ENCODE results near the gene ZIM2.

ZIM2 gene

GRCh38 chr19:56748378-56748777 is 92.1 kb downstream of the ZIM2 start:
- no peak overlapping the region for H3K4me3 ChIP-seq (ENCODE audit: low read length)

GRCh38 chr19:56746367-56746766 is 94.2 kb downstream of the ZIM2 start:
- no peak overlapping the region for H2AFZ ChIP-seq (ENCODE audit: low read depth, low read length)
- H3K4me3 ChIP-seq (ENCODE audit: low read length): no peak overlapping the region
- no peaks in the 10 kb centered on the region for H3K27me3 ChIP-seq (ENCODE audit: insufficient read depth, low read length)
- H3K4me1 ChIP-seq (ENCODE audit: insufficient read depth, low read length): peaks cover 10% of the 10 kb centered on the region
- H3K36me3 ChIP-seq (ENCODE audit: insufficient read depth, low read length): no peaks in the 10 kb centered on the region
- H3K9me3 ChIP-seq (ENCODE audit: low read length): peaks cover 16% of the 10 kb centered on the region

More at GRCh38 chr19:56748378-56748777, 92.1 kb downstream of the ZIM2 start:
- H3K36me3 ChIP-seq (ENCODE audit: insufficient read depth, low read length): no peaks in the 10 kb centered on the region
- H3K27me3 ChIP-seq (ENCODE audit: insufficient read depth, low read length): no peaks in the 10 kb centered on the region
- H3K4me1 ChIP-seq (ENCODE audit: insufficient read depth, low read length): peaks cover 10% of the 10 kb centered on the region
- H3K9me3 ChIP-seq (ENCODE audit: low read length): peaks cover 12% of the 10 kb centered on the region
- no peak overlapping the region for H2AFZ ChIP-seq (ENCODE audit: low read depth, low read length)

- peaks cover 8% of the 10 kb centered on the region for H3K9me3 ChIP-seq (ENCODE audit: low read length)
Measured at GRCh38 chr19:56740501-56740900, 100.0 kb downstream of the ZIM2 start.

GRCh38 chr19:56736571-56736970 is 104.0 kb downstream of the ZIM2 start:
- Histone ChIP-seq H2AFZ (ENCODE audit: low read depth, low read length) (no peak overlapping the region), H3K4me3 (ENCODE audit: low read length) (no peak overlapping the region), H3K36me3 (ENCODE audit: insufficient read depth, low read length) (no peaks in the 10 kb centered on the region), H3K27me3 (ENCODE audit: insufficient read depth, low read length) (no peaks in the 10 kb centered on the region), H3K4me1 (ENCODE audit: insufficient read depth, low read length) (peaks cover 9% of the 10 kb centered on the region), H3K9me3 (ENCODE audit: low read length) (no peaks in the 10 kb centered on the region)

More at GRCh38 chr19:56740501-56740900, 100.0 kb downstream of the ZIM2 start:
- H3K4me3 ChIP-seq (ENCODE audit: low read length): peak overlapping the region; percentile 10
- H3K27me3 ChIP-seq (ENCODE audit: insufficient read depth, low read length): no peaks in the 10 kb centered on the region
- H2AFZ ChIP-seq (ENCODE audit: low read depth, low read length): no peak overlapping the region
- peaks cover 9% of the 10 kb centered on the region for H3K4me1 ChIP-seq (ENCODE audit: insufficient read depth, low read length)
- no peaks in the 10 kb centered on the region for H3K36me3 ChIP-seq (ENCODE audit: insufficient read depth, low read length)

GRCh38 chr19:56732976-56733375 is 107.5 kb downstream of the ZIM2 start:
- Histone ChIP-seq H2AFZ (ENCODE audit: low read depth, low read length) (no peak overlapping the region), H3K4me1 (ENCODE audit: insufficient read depth, low read length) (peaks cover 8% of the 10 kb centered on the region), H3K27me3 (ENCODE audit: insufficient read depth, low read length) (no peaks in the 10 kb centered on the region), H3K4me3 (ENCODE audit: low read length) (no peak overlapping the region), H3K36me3 (ENCODE audit: insufficient read depth, low read length) (no peaks in the 10 kb centered on the region), H3K9me3 (ENCODE audit: low read length) (no peaks in the 10 kb centered on the region)

GRCh38 chr19:56727677-56728076 is 112.8 kb downstream of the ZIM2 start:
- no peaks in the 10 kb centered on the region for H3K9me3 ChIP-seq (ENCODE audit: low read length)
- no peak overlapping the region for H2AFZ ChIP-seq (ENCODE audit: low read depth, low read length)
- H3K36me3 ChIP-seq (ENCODE audit: insufficient read depth, low read length): no peaks in the 10 kb centered on the region
- no peaks in the 10 kb centered on the region for H3K27me3 ChIP-seq (ENCODE audit: insufficient read depth, low read length)
- H3K4me1 ChIP-seq (ENCODE audit: insufficient read depth, low read length): peaks cover 31% of the 10 kb centered on the region
- no peak overlapping the region for H3K4me3 ChIP-seq (ENCODE audit: low read length)

GRCh38 chr19:56725829-56726424 is 114.6 kb downstream of the ZIM2 start:
- no peak overlapping the region for H2AFZ ChIP-seq (ENCODE audit: low read depth, low read length)

More at GRCh38 chr19:56725829-56726424, 114.6 kb downstream of the ZIM2 start:
- no peaks in the 10 kb centered on the region for H3K9me3 ChIP-seq (ENCODE audit: low read length)
- H3K4me3 ChIP-seq (ENCODE audit: low read length): no peak overlapping the region
- H3K36me3 ChIP-seq (ENCODE audit: insufficient read depth, low read length): no peaks in the 10 kb centered on the region
- H3K4me1 ChIP-seq (ENCODE audit: insufficient read depth, low read length): peaks cover 33% of the 10 kb centered on the region
- H3K27me3 ChIP-seq (ENCODE audit: insufficient read depth, low read length): no peaks in the 10 kb centered on the region

Data from neuron (in vitro differentiated cells).